Stimulated activated CD4-positive, alpha-beta T cell treated with anti-CD3 and anti-CD28 coated beads, TNF-alpha, amount 100 ng/mL, for 48 hours (primary cell): Measurements from ENCODE around the gene GNAT2.

Experiments used
- DNase-seq, 3 donors: peaks; one replicate each; pipeline ENCODE4 v3.0.0-alpha.2; 2020; ENCODE audit warnings: low read depth in 3 of 3

The GNAT2 gene

DNA sequence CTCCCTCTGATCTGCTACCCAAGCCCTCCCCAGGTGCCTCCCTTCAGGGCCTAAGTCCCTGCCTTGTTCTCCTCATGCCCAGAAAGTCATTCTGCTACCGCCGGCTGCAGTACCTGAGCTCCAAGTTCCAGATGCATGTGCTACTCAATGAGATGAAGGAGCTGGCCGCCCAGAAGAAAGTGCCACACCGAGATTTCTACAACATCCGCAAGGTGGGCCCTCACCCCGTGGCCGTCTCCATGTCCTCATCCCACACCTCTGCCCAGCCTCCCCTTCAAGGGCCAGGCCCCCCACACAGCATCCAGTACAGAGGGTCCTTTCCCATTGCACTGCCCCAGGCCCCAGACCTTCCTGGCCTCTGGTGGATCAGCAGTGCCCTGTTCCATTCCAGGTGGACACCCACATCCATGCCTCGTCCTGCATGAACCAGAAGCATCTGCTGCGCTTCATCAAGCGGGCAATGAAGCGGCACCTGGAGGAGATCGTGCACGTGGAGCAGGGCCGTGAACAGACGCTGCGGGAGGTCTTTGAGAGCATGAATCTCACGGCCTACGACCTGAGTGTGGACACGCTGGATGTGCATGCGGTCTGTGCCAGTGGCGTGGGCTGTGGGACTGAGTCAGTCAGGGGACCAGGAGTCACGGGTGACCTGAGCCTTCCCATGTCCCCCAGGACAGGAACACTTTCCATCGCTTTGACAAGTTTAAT lies 8.4 kb upstream of the GNAT2 start:
- no peak for DNase-seq

DNA sequence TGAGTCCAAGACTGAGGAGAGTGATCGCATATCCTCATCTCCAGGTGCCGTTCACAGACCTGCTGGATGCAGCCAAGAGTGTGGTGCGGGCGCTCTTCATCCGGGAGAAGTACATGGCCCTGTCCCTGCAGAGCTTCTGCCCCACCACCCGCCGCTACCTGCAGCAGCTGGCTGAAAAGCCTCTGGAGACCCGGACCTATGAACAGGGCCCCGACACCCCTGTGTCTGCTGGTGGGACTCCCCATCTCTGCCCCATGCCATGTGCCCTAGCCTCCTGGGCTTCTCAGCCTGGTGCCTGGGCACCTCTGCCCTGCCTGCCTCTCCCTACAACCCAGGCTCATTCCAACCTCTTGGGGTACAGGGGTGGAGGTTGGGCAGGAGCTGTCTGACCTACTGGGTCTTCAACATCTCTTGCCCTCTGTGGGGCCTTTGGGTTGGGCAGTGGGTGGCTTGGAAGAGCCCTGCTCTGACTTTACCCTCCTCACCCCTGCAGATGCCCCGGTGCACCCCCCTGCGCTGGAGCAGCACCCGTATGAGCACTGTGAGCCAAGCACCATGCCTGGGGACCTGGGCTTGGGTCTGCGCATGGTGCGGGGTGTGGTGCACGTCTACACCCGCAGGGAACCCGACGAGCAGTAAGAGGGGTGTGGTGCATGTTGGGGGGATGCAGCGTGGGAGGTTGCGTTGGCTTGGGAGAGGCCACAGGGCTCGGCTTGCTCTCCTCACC lies 7.4 kb upstream of the GNAT2 start:
- DNase-seq, result no peak

DNA sequence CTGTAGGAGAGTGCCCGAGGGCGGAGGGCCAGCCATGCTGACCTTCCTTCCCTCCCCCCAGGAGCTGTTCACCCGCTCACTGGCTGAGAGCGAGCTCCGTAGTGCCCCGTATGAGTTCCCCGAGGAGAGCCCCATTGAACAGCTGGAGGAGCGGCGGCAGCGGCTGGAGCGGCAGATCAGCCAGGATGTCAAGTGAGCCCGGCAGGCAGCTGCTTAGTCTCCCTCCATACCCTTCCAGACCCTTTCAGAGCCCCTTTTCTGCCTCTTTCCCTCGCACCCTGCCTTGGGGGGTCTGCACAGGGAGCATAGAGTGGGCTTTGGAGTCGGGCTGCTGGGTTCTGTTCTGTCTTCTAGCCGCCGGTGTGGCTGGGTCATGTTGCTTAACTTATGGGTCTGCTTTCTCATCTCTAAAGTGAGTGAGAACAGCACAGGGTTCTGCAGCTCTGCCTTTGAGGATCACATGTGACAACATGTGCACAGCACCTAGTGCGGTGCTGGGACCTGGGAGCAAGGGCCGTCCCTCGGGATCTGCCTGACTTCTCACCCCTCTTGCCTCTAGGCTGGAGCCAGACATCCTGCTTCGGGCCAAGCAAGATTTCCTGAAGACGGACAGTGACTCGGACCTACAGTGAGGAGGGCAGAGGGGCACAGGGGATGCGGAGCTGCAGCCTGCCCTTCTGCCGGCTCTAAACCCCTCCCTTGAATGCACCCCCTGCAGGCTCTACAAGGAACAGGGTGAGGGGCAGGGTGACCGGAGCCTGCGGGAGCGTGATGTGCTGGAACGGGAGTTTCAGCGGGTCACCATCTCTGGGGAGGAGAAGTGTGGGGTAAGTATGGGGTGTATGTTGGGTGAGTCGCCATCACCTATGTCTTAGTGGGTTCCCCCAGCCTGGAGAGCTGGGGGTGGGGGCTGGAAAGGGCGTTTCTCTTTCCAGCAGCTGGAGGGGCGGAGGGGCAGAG lies 6.5 kb upstream of the GNAT2 start:
- DNase-seq, result no peak

DNA sequence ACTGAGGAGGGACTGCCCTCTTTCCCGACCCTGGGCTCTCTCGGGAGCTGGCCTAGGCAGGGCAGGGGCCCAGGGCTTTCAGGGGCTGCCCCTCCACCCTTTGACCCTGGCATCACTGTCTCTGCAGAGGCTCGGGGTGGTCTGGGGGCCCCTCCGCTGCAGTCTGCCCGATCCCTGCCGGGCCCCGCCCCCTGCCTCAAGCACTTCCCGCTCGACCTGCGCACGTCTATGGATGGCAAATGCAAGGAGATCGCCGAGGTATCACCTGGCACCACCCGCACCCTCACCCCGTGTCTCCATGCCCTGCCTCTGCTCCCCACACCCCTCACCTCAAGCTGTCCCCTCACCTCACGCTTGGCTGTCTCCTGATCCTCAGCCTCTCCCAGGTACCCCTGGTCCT lies 5.8 kb upstream of the GNAT2 start:
- no peak for DNase-seq

DNA sequence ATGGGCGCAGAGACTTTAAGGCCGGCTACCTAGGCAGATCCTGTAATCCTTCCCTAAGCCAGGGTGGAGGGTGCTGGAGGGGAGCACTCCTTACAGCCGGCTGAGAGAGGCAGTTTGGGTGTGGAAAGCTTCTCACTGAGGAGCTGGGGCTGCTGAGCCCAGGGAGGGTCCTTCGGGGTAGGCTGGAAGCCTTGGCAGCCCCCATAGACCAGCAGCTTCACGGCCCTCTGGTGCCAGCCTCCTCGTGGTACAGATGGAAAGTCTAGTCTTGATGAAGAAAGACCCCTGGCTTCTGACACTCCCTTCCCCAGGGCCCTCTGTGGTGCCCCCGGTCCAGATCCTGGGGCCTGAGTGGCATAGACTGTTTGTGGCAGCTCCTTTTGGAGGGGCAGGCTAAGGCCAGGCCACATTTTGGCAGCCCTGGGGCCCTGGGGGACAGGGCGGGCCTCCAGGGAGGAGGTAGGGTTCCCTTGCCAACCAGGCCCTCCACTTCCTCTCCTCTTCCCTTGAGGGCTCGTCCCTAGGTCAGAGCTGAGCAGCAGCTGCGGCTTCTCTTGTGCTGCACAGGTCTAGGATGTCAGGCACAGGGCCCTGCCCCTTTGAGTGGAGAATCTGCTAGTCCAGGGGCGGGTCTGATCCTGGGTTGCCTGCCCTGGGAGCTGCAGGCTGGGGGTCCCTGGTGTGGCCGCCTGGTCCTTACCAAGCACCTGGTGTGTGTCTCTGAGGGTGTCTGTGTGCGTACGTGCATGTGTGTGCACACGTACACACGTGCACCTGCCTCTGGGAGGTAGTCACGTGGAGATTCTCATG lies 5.0 kb upstream of the GNAT2 start:
- DNase-seq, result no peak

DNA sequence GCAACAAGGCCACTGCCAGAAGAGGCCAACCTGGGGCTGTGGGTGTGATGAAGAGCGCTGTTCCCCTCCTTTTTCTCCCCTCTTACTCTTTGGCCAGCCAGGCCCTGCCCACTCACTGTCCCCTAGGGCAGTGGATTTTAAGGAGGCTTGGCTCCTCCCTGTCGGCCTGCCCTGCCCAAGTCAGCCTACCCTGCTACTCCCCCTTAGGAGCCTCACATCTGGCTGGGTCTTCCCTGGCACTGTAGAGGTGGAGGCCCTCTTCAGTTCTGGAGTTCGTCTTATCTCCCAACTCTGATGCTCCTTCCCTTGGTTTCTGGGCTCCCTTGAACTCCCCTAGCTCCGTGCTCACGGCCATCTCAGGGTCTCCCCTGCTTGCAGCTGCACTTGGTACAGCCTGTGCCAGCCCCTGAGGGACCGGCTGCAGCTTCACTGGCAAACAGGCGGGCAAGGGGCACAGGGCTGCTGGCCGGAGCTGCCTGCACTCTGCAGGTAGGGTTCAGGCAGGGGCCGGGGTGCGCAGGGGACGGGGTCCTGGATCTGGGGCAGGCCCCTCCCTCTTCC lies 4.3 kb upstream of the GNAT2 start:
- DNase-seq, result no peak

DNA sequence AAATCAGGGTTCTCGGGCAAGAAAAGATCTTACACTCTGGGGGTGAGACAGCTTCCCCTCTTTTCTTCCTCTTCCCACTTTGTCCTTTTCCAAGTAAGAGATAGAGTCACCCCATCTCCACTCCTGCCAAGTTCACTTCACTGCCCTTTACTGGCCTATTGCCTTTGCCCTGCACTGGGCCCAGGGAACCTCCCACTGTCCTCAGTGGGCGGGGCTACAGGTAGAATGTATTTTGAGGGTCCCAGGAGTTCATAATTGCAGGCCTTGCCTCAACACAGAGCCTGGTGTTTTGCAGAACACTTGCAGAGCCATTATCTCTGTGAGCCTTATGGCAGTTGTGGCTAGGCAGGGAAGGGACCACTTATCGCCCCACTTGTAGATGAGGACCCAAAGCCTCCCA lies 3.5 kb upstream of the GNAT2 start:
- DNase-seq, result no peak

DNA sequence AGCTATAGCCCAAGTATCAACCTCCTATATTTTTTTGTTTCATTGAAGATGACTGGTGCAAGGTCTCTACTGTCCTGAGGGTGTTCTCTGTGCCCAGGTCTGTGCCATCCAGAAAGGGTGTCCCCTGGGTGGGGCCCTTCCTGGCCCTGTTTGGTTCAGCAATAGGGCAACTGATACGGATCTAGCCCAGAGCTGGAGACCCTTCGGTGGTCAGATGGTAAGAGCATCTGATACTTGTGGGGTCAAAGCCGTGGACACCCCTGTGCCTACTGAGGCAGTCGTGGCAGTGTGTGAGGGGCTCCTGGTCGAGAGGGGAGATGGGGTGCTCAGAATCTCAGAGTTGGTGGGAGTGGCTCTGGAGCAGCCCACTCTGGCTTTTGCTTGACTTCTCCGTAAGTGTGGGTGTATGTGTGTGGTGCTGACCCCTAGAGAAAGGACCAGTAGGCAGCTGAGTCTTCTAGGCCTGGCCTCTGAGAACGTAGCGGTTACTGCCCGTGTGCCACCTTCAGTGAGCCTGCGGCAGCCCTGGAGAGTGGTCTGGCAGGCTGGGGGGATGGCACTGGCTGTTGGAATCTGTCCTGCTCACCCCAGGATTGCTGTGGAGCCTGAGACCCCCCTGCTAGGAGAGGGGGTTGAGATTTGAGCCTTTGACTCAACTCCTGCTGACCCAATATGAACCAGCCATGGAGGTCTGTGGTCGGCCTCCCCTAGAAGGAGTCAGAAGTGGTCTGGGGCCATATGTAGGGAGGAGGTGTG lies 2.9 kb upstream of the GNAT2 start:
- DNase-seq, result no peak

DNA sequence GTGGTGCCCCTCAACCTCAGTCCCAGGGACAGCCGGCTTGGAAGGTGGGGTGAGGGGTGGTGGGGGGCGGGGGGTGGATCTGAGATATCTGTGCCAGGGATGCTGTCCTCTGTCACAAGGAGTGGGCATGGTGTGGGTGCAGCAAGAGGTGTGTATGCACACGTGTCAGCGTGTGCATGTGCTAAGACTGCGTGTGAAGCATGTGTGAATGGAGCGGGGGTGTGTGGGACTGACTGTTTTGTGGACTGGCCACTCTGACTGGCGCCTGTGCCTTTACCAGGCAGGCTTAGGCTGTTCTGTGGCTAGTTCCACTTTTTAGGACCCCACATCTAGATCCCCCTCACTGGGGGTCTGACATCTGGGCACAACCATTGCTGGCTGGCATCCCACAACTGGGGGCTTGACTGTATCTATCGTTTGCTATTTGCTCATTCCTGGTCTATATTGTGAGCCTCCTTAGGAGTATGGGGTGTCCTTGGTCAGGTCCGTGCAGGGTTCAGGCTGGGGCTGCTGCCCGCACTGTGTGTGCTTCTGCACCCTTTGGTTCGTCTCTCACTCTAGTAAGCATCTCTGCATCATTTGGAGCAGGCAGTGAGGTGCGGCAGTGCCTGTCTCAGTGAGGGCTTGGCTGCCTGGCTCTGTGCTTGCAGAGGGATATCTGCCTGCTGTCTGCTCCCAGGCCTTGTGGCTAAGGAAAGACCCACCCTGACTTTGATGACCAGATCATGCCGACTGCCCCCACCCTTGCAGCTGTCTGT lies 2.1 kb upstream of the GNAT2 start:
- no peak for DNase-seq

DNA sequence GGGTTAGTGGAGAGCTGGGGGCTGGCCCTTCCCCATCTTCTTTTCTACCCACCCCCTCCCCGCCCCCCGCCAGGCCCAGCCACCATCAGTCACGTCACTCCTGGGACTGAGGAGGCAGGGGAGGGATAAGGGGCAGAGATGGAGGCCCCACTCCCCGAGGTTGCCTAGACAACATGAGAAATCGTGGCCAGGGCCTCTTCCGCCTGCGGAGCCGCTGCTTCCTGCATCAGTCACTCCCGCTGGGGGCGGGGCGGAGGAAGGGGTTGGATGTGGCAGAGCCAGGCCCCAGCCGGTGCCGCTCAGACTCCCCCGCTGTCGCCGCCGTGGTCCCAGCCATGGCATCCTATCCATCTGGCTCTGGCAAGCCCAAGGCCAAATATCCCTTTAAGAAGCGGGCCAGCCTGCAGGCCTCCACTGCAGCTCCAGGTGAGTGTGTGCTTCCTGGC lies 1.4 kb upstream of the GNAT2 start:
- DNase-seq, result peak; percentile 93 to 98 (median 94)

DNA sequence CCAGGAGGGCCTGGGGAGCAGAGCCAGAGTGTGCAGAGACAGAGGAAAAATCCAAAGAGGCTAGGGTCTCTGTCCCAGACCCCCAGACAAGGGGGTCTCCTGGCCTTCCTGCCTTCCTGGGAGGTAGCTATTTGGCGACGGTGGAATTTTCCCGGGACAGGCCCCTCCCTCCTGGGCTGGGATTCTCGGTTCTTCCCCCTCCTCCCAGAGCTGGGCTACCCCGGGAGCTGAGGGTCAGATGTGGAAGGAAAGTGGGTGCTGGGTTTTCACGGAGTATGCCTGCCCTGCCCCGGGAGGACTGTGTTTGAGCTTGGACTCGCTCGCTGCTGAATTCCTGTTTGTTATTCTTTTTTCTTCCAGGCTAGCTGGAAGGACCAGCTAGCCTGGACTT lies 980 bp upstream of the GNAT2 start:
- no peak for DNase-seq

DNA sequence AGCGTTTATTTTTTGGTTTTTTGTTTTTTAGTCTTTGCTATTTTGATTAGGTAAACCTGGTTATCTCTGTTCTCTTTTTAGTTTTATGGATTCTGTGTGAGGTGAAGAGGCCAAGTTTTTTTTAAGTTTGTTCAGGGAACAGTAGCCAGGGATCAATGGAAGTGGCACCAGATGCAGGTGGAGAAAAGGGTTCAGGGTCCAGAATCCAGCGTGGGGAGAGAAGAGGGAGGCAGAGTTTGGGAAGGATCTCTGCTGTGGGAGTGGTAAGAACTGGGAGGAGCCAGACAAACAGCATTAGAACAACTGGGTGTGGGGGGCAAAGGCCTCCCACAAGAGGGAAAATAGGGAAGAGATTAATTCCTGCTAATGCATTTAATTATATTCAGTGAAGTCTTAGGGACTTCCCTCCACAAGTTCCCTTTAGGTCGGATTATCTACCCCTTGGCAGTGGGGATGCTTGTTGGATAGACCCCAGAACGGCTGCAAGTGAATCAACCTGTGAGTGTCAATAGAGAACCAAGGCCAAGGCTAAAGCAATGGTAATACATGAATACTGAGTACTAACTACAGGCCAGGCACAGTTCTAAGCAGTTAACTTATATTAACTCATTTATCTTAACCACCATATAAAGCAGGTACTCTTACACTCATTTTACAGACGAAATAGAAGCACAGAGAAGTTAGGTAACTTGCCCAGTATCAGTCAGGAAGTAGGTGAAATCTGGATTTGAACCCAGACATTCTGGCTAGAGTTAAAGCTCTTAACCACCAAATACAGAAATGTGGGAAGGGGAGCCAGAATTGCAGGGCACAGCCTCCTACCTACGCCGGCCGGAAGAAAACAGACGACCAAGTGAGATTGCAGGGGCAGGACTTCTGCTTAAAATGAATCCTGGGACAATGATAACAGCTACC lies 498 bp downstream of the GNAT2 start:
- DNase-seq, result no peak

DNA sequence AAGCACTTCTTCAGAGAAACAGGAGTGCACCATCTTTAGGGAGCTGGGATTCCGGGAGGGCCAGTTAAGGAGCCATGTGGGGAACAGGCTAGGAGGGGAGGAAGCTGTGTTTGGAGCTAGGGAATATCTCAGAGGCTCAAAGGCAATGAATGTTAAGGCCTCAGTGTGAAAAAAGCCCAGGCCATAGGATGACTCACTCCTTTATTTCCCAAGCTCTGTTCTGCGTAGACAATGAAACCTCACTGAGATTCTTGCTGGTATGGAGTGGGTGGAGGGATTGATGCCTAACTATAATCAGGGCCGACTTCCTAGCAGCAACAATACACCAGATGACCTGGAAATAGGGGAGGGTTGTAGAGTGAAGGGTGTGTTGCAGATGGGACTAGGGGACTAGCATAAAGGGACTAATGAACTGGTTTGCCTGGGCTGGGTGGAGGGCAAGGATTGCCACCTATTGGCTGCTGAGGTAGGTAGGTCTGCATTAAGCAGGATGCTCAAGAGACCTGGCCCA lies 2.1 kb downstream of the GNAT2 start:
- DNase-seq, result no peak

DNA sequence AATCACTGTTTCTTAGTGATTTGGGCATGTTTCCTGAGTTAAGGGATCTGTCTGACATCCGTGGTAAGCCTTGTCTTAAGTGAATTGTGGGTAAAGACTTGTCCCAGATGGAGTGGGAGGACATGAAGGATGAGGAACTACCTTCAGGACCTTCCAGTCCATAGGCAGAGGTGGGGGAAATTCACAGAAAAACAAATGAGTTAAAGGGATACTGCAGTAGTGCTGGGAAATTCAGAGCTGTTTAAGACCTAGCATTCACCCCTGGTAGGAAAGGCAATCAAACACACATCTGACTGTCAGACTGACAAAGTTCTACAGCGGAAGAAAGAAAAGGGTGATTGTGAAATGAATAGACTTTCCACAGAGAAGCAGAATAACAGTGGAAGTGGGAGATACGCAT lies 3.0 kb downstream of the GNAT2 start:
- DNase-seq, result no peak

DNA sequence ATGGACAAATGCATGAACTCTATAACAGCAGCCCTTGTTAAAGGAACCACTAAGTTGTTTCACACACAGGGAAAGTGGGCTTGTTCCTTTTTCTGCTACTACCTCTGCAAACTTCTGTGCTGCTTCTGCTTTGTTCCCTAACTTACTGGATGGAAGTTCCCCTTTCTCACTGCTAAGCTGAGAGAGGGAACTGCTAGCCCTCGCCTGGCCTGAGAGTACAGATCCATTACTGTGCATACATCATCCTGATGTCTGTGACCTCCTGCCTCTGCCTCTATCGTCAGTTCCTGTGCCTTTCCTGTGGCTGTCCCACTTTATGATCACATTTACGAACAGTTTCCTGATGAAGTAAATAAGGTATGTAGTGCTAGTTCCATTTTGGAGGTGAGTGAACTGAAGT lies 3.5 kb downstream of the GNAT2 start:
- no peak for DNase-seq

DNA sequence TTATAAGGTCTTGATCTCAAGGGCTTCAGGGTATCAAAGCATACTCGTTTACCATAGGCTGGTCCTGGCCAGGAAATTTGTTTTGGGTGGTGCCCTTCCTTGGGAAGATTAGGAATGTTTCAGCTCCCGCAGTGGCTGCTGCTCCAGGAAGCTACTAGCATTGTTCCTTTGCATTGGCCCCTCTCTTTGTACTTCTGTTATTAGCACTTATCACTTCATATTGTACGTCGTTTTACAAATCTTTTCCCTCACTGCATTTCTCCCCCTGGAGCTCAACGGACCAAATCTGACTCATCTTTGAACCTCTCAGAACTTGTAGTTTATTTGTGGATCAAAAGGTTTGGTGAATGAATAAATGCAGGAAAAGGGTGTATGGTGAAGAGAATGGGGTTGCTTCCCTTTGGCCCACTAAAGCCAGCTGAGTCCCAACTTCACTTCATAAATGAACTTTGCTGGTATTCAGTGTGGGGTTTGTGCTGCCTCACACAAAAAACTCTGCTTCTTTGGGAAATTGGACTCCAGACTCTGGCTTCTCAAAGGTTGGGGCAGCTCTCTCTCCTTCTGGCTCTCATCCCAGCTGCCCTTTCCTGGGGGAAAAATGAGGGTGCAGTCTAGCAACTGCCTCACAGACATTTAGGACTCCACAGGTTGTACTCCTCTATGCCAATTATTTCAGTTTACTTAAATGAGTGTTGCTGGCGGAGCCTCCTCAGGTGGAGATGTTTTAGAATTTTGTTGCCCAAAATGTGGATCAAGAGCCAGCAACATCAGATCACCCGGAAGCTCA lies 5.9 kb downstream of the GNAT2 start:
- no peak for DNase-seq

DNA sequence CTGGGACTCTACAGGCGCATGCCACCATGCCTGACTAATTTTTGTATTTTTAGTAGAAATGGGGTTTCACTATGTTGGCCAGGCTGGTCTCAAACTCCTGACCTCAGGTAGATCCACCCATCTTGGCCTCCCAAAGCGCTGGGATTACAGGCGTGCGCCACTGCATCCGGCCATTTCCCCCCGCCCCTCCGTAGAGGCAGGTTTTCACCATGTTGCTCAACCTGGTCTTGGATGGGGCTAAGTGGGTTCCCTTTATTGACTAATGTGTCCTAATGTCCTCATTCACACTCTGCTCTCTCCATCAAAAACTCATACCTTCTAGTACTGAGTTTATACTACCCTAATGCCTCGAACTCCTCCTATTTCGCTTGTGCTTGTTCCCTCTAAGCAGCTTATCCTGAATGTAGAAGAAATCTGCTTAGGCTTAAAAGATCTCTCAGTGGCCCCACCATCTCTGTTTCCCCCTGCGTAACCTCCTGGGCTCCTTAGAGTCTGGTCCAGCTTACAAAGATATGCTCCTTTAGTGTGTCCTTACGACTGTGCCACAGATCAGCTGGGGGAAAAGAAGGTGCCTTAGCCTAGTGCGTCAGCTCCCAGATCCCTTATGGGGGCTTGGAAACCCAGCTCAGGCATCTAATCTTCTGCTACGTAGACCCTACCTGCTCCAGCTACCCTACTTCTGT lies 8.0 kb downstream of the GNAT2 start:
- no peak for DNase-seq
